Endodermal cell (in vitro differentiated cells): Measurements from ENCODE around the gene DNAJC12. TPM values are rescaled to one million over a fixed set of nuclear protein-coding genes. Genes with fewer than 3 reads are reported as not detected.

Experiments used
- DNase-seq: peaks from one replicate; pipeline ENCODE4 v3.0.0-alpha.2; 2017
- H3K27ac ChIP-seq: 2 replicates; pipeline ENCODE4 v1.5.1; 2013; ENCODE audit warnings: mild to moderate bottlenecking, low read depth, low read length, moderate library complexity
- H3K27me3 ChIP-seq: 2 replicates; pipeline ENCODE4 v1.6.1; 2013; ENCODE audit warnings: mild to moderate bottlenecking, low read length, moderate library complexity; ENCODE audit not compliant: insufficient read depth, control insufficient read depth, poor library complexity, severe bottlenecking
- H3K36me3 ChIP-seq: 2 replicates; pipeline ENCODE4 v1.7.0; 2013; ENCODE audit warnings: mild to moderate bottlenecking, low read length, moderate library complexity; ENCODE audit not compliant: control insufficient read depth, insufficient read depth
- H3K4me1 ChIP-seq: one replicate; pipeline ENCODE4 v1.7.0; 2013; ENCODE audit warnings: low read length; ENCODE audit not compliant: control insufficient read depth, insufficient read depth
- H3K4me3 ChIP-seq: 2 replicates; pipeline ENCODE4 v1.5.1; 2013; ENCODE audit warnings: mild to moderate bottlenecking, low read length, moderate library complexity
- H3K9ac ChIP-seq: 2 replicates; pipeline ENCODE4 v1.6.1; 2013; ENCODE audit warnings: mild to moderate bottlenecking, low read length, moderate library complexity; ENCODE audit not compliant: poor library complexity, severe bottlenecking; ENCODE audit errors: extremely low read depth
- H3K9me3 ChIP-seq: 2 replicates; pipeline ENCODE4 v1.6.1; 2013; ENCODE audit warnings: mild to moderate bottlenecking, low read length, moderate library complexity; ENCODE audit not compliant: control insufficient read depth
- H3K27ac Mint-ChIP-seq: 2 replicates; pipeline ENCODE4 v1.8.0; 2020; ENCODE audit warnings: mixed read lengths
- H3K27me3 Mint-ChIP-seq: 2 replicates; pipeline ENCODE4 v1.8.0; 2021; ENCODE audit warnings: mild to moderate bottlenecking, mixed read lengths; ENCODE audit not compliant: insufficient read depth
- H3K36me3 Mint-ChIP-seq: 2 replicates; pipeline ENCODE4 v1.8.0; 2020; ENCODE audit warnings: low read depth, mixed read lengths
- H3K4me1 Mint-ChIP-seq: 2 replicates; pipeline ENCODE4 v1.8.0; 2020; ENCODE audit warnings: mixed read lengths
- H3K4me3 Mint-ChIP-seq: 2 replicates; pipeline ENCODE4 v1.8.0; 2020; ENCODE audit warnings: mild to moderate bottlenecking, moderate library complexity, mixed read lengths
- H3K9me3 Mint-ChIP-seq: 2 replicates; pipeline ENCODE4 v1.8.0; 2020; ENCODE audit warnings: mild to moderate bottlenecking, mixed read lengths
- WGBS, 2 experiments: methylation state at CpG; one replicate each; pipeline versions ENCODE4 v1.1.5 to v1.1.7; 2013; ENCODE audit warnings: missing lambda C conversion rate in 2 of 2, mixed read lengths in 1 of 2; ENCODE audit not compliant: insufficient coverage in 1 of 2, insufficient read length in 1 of 2; 5-methylcytosine and 5-hydroxymethylcytosine counted together
- long read RNA-seq, 4 experiments: library from polyadenylated mRNA in 2 of 4; library from RNA in 1 of 4; library from capped mRNA in 1 of 4; stranded (forward) in 3 of 4; unstranded in 1 of 4; transcript quantifications; one replicate each; pipeline ENCODE4 v2.0.0, GENCODE V29; 2020 to 2021; ENCODE audit warnings: inconsistent platforms in 1 of 4
- polyA plus RNA-seq, 2 experiments: library from polyadenylated mRNA; stranded (reverse); fragments of 50-300 nt; gene quantifications; one replicate each; pipeline ENCODE4 v1.2.3, GENCODE V29; 2013
- total RNA-seq, 2 donors: library from RNA; stranded (reverse); fragmentation: NEBNext Ultra II Directional in 1 of 2; extraction: Animal tissue kit (Norgen Biotek cat#: 25700) in 1 of 2; gene quantifications; 2 replicates in 1 of 2; 3 replicates in 1 of 2; pipeline ENCODE4 v1.2.1, GENCODE V29; 2021
- TF ChIP-seq, protein P1 (sequence below): fragments of 200-600 bp; sonication (generic); conservative IDR thresholded peaks from 2 replicates; pipeline ENCODE4 v1.5.0; 2021; ENCODE audit warnings: antibody characterized with exemption, mild to moderate bottlenecking

Gene DNAJC12
- total RNA-seq, result under 1 TPM in 1 of 2 donors, not detected in 1; 0.59 TPM
- 9.9 TPM for polyA plus RNA-seq (2013, experiment 1 of 2)
- 8.2 TPM for polyA plus RNA-seq (2013, experiment 2 of 2)
- long read RNA-seq, experiment 1, result 0 reads
- long read RNA-seq, experiment 2, result 0 reads
- long read RNA-seq, experiment 3, partial matches to known transcripts, result 0 of 1 reads
- long read RNA-seq, experiment 3, other reads (novel, unspliced or antisense), result 0 of 1 reads
- long read RNA-seq, experiment 4, partial matches to known transcripts, result 0 of 2 reads
- long read RNA-seq, experiment 4, other reads (novel, unspliced or antisense), result 0 of 2 reads

DNA sequence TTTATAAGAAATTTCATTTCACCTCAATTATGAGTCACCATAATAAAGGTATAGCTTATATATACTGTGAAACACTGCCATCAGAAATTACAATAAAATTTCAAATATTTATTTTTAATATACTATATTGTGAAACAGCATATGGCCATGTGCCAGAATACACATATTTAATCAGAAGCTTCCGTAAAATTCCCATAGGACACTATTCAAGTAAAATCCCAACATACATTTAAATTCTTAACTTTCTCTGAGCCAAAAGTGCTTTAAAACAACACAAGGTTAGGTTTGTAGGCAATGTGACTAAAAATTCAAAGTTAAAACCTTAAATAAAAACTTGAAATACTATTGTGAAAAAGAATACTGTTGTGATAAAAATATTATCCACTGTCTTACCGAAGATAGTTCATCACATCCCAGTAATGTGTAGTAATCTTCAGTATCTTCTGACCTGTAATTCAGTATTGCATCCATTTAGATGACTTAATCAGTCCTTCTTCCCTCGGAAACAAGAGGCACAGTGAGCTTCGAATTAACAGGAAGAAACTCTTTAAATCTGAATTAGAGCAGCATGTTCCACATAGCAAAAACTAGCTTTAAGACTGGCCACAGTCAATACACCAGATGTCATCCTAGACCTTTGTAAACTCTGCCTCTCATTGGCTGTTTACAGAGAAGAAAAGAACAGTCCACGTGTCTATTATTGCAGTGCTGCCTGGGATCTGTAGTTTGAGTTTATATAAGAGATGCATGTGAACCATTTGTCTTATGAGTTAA is at the start of gene DNAJC12:
TSS of gene DNAJC12 (minus strand) at position 648 of the 774 bp plus-strand sequence. CDS start at position 471, 177 bp downstream.
- H3K9me3 Mint-ChIP-seq, result peaks cover 17% of the 10 kb centered on the region
- Histone ChIP-seq H3K4me3 (no peak within 1 kb of the TSS), H3K9me3 (peaks cover 11% of the 10 kb centered on the region), H3K27ac (no peak within 1 kb of the TSS), H3K27me3 (no peaks in the 10 kb centered on the region), H3K4me1 (no peaks in the 10 kb centered on the region), H3K36me3 (no peaks in the 10 kb centered on the region), H3K9ac (no peak within 1 kb of the TSS)
- no peak within 1 kb of the TSS for H3K27ac Mint-ChIP-seq
- no peak for DNase-seq
- H3K4me3 Mint-ChIP-seq, result no peak within 1 kb of the TSS
- 29 to 80% methylated on average over 2 to 5 of the region's 5 CpGs for WGBS, 2 experiments
- H3K36me3 Mint-ChIP-seq, result no peaks in the 10 kb centered on the region
- no peaks in the 10 kb centered on the region for H3K27me3 Mint-ChIP-seq
- TF ChIP-seq, protein P1, sequence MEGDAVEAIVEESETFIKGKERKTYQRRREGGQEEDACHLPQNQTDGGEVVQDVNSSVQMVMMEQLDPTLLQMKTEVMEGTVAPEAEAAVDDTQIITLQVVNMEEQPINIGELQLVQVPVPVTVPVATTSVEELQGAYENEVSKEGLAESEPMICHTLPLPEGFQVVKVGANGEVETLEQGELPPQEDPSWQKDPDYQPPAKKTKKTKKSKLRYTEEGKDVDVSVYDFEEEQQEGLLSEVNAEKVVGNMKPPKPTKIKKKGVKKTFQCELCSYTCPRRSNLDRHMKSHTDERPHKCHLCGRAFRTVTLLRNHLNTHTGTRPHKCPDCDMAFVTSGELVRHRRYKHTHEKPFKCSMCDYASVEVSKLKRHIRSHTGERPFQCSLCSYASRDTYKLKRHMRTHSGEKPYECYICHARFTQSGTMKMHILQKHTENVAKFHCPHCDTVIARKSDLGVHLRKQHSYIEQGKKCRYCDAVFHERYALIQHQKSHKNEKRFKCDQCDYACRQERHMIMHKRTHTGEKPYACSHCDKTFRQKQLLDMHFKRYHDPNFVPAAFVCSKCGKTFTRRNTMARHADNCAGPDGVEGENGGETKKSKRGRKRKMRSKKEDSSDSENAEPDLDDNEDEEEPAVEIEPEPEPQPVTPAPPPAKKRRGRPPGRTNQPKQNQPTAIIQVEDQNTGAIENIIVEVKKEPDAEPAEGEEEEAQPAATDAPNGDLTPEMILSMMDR, result no peak
- peaks cover 1% of the 10 kb centered on the region for H3K4me1 Mint-ChIP-seq

DNA sequence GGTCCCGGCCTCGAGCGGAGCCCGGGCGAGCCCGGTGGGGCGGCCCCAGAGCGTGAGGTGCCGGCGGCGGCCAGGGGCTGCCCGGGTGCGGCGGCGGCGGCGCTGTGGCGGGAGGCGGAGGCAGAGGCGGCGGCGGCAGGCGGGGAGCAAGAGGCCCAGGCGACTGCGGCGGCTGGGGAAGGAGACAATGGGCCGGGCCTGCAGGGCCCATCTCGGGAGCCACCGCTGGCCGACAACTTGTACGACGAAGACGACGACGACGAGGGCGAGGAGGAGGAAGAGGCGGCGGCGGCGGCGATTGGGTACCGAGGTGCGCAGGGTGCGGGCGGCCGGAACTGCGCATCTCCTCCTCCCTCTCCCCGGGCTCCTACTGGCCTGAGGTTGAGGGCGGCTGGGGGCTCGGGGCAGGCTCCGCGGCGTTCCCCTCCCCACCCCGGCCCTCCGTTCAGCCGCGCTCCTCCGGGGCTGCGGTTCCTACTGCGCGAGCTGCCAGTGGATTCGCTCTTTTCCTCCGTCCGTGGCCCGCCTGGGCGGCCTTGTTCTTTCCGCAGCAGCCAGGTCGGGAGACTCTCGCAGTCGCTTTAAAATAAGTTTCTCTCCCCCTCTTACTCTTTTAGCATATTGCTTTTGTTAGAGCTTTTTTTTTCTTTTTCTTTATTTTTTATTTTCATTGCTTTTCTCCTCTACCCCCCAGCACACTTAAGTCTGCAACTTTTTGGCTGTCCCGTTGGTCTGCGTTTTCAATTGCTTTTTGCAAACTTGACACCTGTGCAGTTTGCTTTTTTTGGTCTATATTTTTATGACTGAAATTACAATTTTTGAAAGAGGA is 47.1 kb upstream of the DNAJC12 start:
- H3K4me3 ChIP-seq, result peak overlapping the region; percentile 99
- Mint-ChIP-seq H3K4me1 (peaks cover 10% of the 10 kb centered on the region), H3K9me3 (no peaks in the 10 kb centered on the region), H3K27ac (peak overlapping the region; percentile 94), H3K27me3 (no peaks in the 10 kb centered on the region), H3K4me3 (peak overlapping the region; percentile 92), H3K36me3 (peaks cover 32% of the 10 kb centered on the region)
- peak overlapping the region; percentile 85 for H3K9ac ChIP-seq
- no peaks in the 10 kb centered on the region for H3K27me3 ChIP-seq
- peaks cover 31% of the 10 kb centered on the region for H3K36me3 ChIP-seq
- 0 to 1% methylated on average over 19 to 73 of the region's 73 CpGs for whole genome bisulfite sequencing, 2 experiments
- H3K27ac ChIP-seq, result peak overlapping the region; percentile 92
- peak; percentile 88 for DNase-seq
- TF ChIP-seq, protein P1, result no peak
- peaks cover 3% of the 10 kb centered on the region for H3K9me3 ChIP-seq
- H3K4me1 ChIP-seq, result no peaks in the 10 kb centered on the region

DNA sequence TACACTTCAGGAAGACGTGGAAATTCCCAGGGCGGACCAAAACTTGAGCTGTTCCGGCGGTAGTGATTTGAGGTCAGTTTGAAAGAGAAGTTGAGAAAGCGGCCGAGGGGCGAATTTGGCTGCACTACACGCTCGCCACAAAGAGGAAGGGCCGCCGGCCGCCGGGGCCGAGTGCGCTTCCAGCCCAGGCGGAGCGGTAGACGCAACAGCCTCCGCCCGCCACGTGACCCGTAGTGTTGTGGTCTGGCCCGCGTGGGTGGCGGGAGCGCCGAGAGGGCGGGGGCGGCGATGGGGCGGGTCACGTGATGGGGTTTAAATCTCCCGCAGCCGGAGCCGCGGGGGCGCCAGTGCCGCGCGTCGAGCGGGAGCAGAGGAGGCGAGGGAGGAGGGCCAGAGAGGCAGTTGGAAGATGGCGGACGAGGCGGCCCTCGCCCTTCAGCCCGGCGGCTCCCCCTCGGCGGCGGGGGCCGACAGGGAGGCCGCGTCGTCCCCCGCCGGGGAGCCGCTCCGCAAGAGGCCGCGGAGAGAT is 46.4 kb upstream of the DNAJC12 start, which contains the start of gene SIRT1:
TSS of gene SIRT1 (plus strand) at position 344 of the 529 bp plus-strand sequence. CDS start at position 410, 66 bp downstream.
- 0% methylated on average over 10 to 62 of the region's 62 CpGs for WGBS, 2 experiments
- peak; percentile 99 for DNase-seq
- H3K9me3 Mint-ChIP-seq, result no peaks in the 10 kb centered on the region
- Histone ChIP-seq H3K27me3 (no peaks in the 10 kb centered on the region), H3K4me3 (peak within 1 kb of the TSS; percentile 99), H3K4me1 (no peaks in the 10 kb centered on the region), H3K27ac (peak within 1 kb of the TSS; percentile 92), H3K36me3 (peaks cover 24% of the 10 kb centered on the region), H3K9me3 (peaks cover under 1% of the 10 kb centered on the region), H3K9ac (peak within 1 kb of the TSS; percentile 85)
- H3K4me1 Mint-ChIP-seq, result peaks cover 10% of the 10 kb centered on the region
- peaks cover 26% of the 10 kb centered on the region for H3K36me3 Mint-ChIP-seq
- TF ChIP-seq, protein P1, result no peak
- H3K27me3 Mint-ChIP-seq, result no peaks in the 10 kb centered on the region
- peak within 1 kb of the TSS; percentile 92 for H3K4me3 Mint-ChIP-seq
- H3K27ac Mint-ChIP-seq, result peak within 1 kb of the TSS; percentile 95
